PC-3 (cell line): ENCODE results near the gene CDH4.

Experiments used
- CTCF ChIP-seq: fragments of 300-600 bp; sonication (generic); conservative IDR thresholded peaks from 2 replicates; pipeline ENCODE4 v1.5.1; 2017; ENCODE audit warnings: antibody characterized with exemption, low read depth, mild to moderate bottlenecking, low read length
- EZH2 ChIP-seq: fragments of 300-600 bp; sonication (generic); IDR thresholded peaks from one replicate; pipeline ENCODE4 v1.6.1; 2017; ENCODE audit warnings: antibody characterized with exemption, mild to moderate bottlenecking, low read length; ENCODE audit not compliant: unreplicated experiment

GRCh38 chr20:61507778-61508177 is 255.7 kb downstream of the CDH4 start:
- no peak for TF ChIP-seq CTCF
- no peak for TF ChIP-seq EZH2
